DOHH2 (cell line): ENCODE measurements around the gene EXOC3.

Source experiments
- H3F3A ChIP-seq: fragments of 200-600 bp; sonication (generic), shearing (Covaris generic); 2 replicates; pipeline ENCODE4 v1.6.0; 2016; ENCODE audit warnings: antibody characterized with exemption, mild to moderate bottlenecking; ENCODE audit not compliant: control insufficient read depth, insufficient read depth
- H3K27ac ChIP-seq: fragments of 200-600 bp; sonication (generic); 2 replicates; pipeline ENCODE4 v1.5.1; 2014; ENCODE audit warnings: low read depth, mild to moderate bottlenecking, low read length, moderate library complexity
- H3K27me3 ChIP-seq: fragments of 200-600 bp; sonication (generic); 2 replicates; pipeline ENCODE4 v1.6.1; 2014; ENCODE audit warnings: mild to moderate bottlenecking, low read length, mixed read lengths; ENCODE audit not compliant: control insufficient read depth
- H3K36me3 ChIP-seq: fragments of 200-600 bp; sonication (generic); 2 replicates; pipeline ENCODE4 v1.6.1; 2014; ENCODE audit warnings: mild to moderate bottlenecking, low read length, moderate library complexity, mixed read lengths; ENCODE audit not compliant: control insufficient read depth
- H3K4me1 ChIP-seq: fragments of 200-600 bp; sonication (generic); 2 replicates; pipeline ENCODE4 v1.6.1; 2014; ENCODE audit warnings: mild to moderate bottlenecking, low read length, mixed read lengths; ENCODE audit not compliant: control insufficient read depth
- H3K4me2 ChIP-seq: fragments of 200-600 bp; sonication (generic); 2 replicates; pipeline ENCODE4 v1.6.0; 2014; ENCODE audit warnings: mild to moderate bottlenecking, low read length, moderate library complexity
- H3K4me3 ChIP-seq: fragments of 200-600 bp; sonication (generic); 2 replicates; pipeline ENCODE4 v1.5.1; 2014; ENCODE audit warnings: mild to moderate bottlenecking, low read length, mixed read lengths
- H3K79me2 ChIP-seq: fragments of 200-600 bp; sonication (generic); 2 replicates; pipeline ENCODE4 v1.6.1; 2014; ENCODE audit warnings: mild to moderate bottlenecking, low read length, mixed read lengths; ENCODE audit not compliant: control insufficient read depth
- H3K9me2 ChIP-seq: fragments of 200-600 bp; sonication (generic); replicated peaks from 2 replicates; pipeline ENCODE4 v1.6.1; 2014; ENCODE audit warnings: mild to moderate bottlenecking, low read length, mixed read lengths; ENCODE audit not compliant: control insufficient read depth
- H3K9me3 ChIP-seq: fragments of 200-600 bp; sonication (generic); 2 replicates; pipeline ENCODE4 v1.6.1; 2014; ENCODE audit warnings: antibody characterized with exemption, low read length, mixed read lengths; ENCODE audit not compliant: control insufficient read depth, insufficient read depth
- H4K20me1 ChIP-seq: fragments of 200-600 bp; sonication (generic); 2 replicates; pipeline ENCODE4 v1.6.0; 2014; ENCODE audit warnings: low read depth, mild to moderate bottlenecking, antibody characterized with exemption, low read length, moderate library complexity; ENCODE audit not compliant: control insufficient read depth, insufficient read depth
- EZH2phosphoT487 ChIP-seq: fragments of 200-600 bp; sonication (generic); IDR thresholded peaks from 2 replicates; pipeline ENCODE4 v1.6.1; 2017; ENCODE audit warnings: borderline replicate concordance, mild to moderate bottlenecking, antibody characterized with exemption, low read length, moderate library complexity, mixed read lengths
- TF ChIP-seq, protein P1 (sequence below): fragments of 200-600 bp; sonication (generic); IDR thresholded peaks from one replicate; pipeline ENCODE4 v1.5.1; 2014; ENCODE audit warnings: antibody characterized with exemption, mild to moderate bottlenecking, low read depth, low read length; ENCODE audit not compliant: poor library complexity, severe bottlenecking

EXOC3 gene

DNA sequence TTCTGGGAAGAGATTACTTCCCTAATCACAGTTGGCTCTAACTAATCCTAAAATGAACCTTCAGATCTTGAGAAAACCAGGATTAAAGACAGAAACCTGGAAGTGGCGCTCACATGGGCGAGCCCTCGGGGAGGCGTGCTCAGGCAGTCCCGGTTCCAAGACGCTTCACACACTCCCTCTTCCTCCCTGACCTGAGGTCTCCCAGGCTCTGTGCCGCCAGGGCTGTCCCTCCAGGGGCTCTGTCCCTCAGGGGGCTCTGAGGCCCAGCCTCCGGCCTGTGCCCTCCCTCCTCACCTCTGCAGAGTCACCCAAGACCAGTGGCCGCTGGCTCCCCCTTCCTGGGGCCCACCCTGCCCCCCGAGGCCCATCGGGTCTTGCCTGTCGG lies 71.1 kb downstream of the EXOC3 start:
- Histone ChIP-seq H3K27ac (no peak overlapping the region), H3K36me3 (no peaks in the 10 kb centered on the region), H3K27me3 (no peaks in the 10 kb centered on the region), H3F3A (no peaks in the 10 kb centered on the region), H3K4me3 (no peak overlapping the region), H3K4me1 (no peaks in the 10 kb centered on the region), H3K9me2 (no peaks in the 10 kb centered on the region), H4K20me1 (no peaks in the 10 kb centered on the region), H3K9me3 (no peaks in the 10 kb centered on the region), H3K4me2 (no peak overlapping the region), H3K79me2 (no peaks in the 10 kb centered on the region)
- TF ChIP-seq, protein P1, sequence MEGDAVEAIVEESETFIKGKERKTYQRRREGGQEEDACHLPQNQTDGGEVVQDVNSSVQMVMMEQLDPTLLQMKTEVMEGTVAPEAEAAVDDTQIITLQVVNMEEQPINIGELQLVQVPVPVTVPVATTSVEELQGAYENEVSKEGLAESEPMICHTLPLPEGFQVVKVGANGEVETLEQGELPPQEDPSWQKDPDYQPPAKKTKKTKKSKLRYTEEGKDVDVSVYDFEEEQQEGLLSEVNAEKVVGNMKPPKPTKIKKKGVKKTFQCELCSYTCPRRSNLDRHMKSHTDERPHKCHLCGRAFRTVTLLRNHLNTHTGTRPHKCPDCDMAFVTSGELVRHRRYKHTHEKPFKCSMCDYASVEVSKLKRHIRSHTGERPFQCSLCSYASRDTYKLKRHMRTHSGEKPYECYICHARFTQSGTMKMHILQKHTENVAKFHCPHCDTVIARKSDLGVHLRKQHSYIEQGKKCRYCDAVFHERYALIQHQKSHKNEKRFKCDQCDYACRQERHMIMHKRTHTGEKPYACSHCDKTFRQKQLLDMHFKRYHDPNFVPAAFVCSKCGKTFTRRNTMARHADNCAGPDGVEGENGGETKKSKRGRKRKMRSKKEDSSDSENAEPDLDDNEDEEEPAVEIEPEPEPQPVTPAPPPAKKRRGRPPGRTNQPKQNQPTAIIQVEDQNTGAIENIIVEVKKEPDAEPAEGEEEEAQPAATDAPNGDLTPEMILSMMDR, result no peak
- no peak for TF ChIP-seq EZH2phosphoT487

- no peak for TF ChIP-seq EZH2phosphoT487
- TF ChIP-seq, protein P1, result no peak
- Histone ChIP-seq H3K79me2 (no peaks in the 10 kb centered on the region), H4K20me1 (no peaks in the 10 kb centered on the region), H3K36me3 (no peaks in the 10 kb centered on the region), H3K4me1 (no peaks in the 10 kb centered on the region), H3K9me3 (no peaks in the 10 kb centered on the region), H3K27me3 (no peaks in the 10 kb centered on the region), H3K9me2 (no peaks in the 10 kb centered on the region), H3K4me2 (no peak overlapping the region), H3F3A (no peaks in the 10 kb centered on the region), H3K27ac (no peak overlapping the region), H3K4me3 (no peak overlapping the region)
Measured at GRCh38 chr5:514673-515072, 71.7 kb downstream of the EXOC3 start.

DNA sequence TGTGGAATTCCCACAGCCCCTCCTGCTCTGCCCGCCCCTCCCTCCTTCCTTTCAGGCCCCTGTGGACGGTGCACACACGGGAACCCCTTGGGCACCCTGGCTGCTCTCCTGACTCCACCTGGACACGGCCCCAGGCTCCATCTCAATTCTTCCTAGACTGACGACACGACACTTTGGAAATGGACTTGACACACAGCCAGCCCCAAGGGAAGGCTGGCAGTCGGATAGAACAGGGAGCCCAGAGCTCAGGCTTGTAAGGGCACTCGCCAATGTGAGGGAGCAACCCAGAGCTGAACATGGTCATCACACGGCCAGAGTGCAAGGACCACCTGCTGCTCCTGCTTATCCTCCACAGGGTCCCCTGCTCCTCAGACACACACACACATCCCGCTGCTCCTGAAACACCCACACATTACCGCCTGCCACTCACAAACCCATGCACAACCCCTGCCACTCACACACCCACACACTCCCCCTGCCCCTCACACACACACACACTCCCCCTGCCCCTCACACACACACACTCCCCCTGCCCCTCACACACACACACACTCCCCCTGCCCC lies 72.4 kb downstream of the EXOC3 start:
- Histone ChIP-seq H3K79me2 (no peaks in the 10 kb centered on the region), H4K20me1 (no peaks in the 10 kb centered on the region), H3K27ac (no peak overlapping the region), H3K4me1 (no peaks in the 10 kb centered on the region), H3K36me3 (no peaks in the 10 kb centered on the region), H3F3A (no peaks in the 10 kb centered on the region), H3K4me3 (no peak overlapping the region), H3K9me2 (no peaks in the 10 kb centered on the region), H3K4me2 (no peak overlapping the region), H3K27me3 (no peaks in the 10 kb centered on the region), H3K9me3 (no peaks in the 10 kb centered on the region)
- no peak for TF ChIP-seq EZH2phosphoT487
- TF ChIP-seq, protein P1, result no peak
